G401.6 (cell line): ENCODE measurements around the gene CADM1.

Experiments
- FAIRE-seq: peaks from 2 replicates; lab custom pipeline; 2012; peaks lifted over from hg19 to GRCh38; lab: Jason Lieb, UNC

Gene CADM1

DNA sequence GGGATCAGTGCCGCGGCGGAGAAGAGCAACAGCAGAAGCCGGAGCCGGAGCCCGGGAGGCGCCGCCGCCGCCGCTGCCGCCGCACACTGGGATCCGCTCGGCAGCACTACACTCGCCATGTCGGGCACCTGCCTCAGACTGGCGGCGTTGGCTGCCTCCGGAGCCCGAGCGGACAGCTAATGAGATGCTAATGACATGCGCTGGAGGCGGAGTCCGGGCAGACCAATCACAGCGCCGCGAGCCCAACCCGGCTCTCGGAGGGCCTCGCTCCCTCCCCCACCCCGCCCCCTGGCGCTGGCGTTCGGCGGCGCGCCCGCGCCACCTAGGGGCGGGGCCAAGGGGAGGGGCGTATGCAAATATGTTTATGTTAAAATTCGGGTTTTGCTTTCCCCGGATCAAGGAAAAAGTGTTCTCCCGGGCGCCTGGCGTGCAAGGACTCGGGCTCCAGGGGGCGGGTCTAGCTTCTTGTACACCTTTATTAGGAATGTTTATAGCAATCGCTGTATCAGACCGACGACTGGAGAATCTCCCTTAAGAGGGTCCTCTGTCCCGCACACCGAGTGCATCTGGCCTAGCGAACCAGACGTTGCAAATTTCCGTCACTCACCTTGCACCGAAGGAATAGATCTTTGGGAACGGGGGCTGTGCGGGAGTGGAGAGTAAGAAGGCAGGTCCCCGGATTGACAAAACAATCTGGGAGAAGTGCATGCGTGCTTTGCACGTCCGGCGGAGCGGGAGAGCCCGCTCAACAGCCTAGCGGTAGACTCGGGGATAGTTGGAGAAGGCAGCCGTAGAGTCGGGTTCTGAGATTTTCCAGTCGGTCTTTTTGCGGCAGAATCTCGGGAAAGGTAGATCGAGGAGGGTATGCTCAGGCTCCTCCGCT lies at the start of gene CADM1:
TSS of gene CADM1 (minus strand) at position 140 of the 883 bp plus-strand sequence.
- no peak for FAIRE-seq

- no peak for FAIRE-seq
These were observed 48.7 kb upstream of the CADM1 start for GRCh38 chr11:115552773-115553438.

DNA sequence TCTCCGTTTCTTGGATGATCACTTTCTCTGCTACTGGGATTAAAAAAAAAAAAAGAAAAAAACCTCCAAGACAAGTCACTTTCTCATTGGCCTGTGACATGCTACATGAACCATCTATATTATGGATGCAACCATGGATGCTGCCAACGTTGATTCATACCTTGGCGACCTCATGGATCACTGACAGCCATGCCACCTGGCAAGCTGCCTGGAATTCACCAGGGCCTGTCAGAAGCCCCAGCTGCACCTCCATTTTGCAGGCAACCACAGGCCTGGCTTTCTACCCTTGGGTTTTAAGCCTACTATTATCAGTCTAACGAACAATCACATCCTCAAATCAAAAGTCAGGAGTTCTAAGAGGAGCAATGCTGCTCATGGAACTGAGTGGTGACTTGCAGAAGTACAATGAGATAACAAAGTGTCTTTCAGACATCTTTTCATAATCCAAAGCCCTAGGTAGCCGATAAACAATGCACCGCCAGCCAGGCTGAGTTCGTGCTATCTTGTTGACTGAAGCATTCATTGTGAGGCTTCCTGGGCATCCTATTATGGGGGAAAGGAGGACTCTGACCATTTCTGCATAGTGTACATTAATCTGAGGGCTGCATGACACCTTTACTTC lies 48.0 kb upstream of the CADM1 start:
- no peak for FAIRE-seq

DNA sequence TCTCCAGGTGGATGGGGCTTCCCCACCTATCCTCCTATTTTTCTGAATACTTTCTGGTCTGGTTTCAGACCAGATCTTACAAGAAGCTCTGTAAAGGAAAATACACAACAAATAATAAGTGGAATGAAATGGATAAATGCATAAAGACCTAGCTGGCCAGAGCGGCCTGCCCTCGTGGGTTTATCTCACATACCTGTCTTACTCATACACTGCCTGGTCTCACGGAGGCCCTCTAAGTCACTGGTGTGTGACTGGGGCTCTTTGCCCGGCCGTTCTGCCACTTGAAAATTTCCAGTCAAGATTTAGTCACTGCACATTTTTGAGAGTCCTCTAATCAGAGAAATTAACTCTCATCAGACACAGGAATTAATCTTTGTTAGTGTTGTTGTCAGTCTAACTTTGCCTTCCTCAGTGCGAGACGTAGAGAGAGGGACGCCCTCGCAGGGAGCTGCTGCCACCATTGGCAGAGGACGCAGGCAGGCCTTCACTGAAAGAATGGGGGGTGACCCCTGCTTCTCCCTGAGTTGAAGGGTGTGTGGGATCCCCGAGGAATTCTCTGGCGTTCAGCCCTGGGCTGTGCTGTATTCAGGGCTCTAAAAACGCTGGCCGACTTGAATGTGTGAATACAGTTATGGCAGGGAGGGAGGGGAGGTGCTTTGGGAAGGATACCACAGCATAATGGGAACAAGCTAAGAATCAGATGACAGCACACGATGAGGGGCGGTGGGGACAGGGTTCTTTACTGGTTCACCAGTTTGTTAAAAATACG lies 46.3 kb upstream of the CADM1 start:
- FAIRE-seq = no peak

DNA sequence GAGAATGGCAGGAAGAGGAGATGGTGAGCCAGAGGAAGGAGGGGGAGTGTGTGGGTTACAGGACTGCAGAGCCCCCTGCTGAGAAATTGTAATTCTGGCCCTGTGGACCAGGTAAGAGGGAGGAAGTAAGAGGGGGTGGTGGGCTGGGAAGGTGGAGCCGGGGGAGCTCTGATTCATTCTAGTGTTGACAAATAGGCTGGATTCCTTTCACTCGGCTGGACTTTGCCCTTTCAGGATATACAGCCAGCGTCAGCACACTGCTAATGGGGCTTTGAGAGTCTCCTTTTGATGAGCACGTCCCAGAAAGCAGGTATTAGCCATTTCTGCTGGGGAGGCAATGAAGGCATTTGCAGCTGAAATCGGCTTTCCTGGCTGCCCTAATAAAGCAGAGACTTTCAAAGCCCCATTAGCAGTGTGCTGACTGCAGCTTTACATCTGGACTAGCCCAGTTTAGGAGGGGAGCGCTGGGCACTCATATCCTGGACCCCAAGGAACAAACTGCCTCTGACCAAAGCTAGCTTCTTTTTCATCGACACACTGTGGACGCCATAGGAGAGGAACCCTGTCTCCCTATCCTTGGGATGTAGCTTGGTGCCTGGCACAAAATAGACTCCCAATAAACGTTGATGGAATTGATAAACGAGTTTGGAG lies 44.8 kb upstream of the CADM1 start:
- FAIRE-seq = no peak

DNA sequence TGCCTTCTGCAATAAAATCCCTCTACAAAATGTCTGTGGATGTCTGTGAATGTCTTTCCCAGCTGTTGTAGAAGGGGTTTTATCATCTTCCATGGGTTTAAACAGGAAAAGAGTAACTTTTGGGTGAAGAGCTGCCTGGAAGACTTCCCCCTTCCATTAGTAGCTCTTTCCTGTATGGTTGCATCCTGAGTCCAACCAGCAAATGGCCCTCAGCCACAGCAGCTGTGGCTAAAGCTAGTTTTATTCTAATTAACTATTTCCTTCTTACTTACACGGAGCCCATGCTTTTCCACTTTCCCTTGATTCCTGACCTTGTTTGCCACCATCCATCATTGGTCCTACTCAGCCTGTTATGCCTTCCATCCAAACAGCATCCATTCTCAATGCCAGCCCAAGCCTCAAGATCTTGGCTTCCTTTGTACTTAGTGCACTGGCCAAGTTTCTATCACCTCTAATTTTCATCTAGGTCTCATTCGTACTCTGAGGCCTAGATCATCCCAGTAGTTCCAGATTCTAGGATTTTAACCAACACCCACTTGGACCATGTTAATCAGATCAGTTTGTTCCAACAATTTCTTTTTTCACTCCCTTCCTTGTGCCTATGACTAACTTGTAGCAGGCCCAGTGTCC lies 41.5 kb upstream of the CADM1 start:
- no peak for FAIRE-seq

DNA sequence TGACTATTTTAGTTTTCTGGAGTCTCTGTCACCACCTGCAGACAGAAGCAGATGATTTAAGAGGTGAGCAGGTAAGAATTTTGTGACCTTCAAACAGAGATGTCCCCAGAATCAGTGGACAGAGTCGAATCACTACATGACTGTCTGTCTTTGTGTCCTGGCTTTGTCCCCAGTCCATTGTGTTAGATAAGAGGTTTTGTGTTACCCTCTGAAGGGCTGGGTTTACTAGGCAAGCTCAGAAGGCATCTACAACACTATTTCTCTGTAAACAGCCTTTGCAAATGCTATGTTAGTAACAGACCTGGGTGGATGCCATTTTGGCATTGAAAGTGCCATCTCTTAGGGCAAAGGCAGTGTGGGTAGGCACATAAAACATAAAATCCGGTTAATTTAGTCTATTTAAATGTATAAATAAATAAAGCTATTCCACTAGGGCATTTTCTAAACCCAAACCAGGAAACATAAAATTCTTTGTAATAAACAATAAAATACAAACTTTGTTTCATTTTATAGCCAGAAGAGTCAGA lies 40.3 kb upstream of the CADM1 start:
- FAIRE-seq = no peak

- no peak for FAIRE-seq
These were observed 37.3 kb upstream of the CADM1 start for GRCh38 chr11:115541518-115541917.

- no peak for FAIRE-seq
These were observed 35.6 kb upstream of the CADM1 start for GRCh38 chr11:115539844-115540243.

DNA sequence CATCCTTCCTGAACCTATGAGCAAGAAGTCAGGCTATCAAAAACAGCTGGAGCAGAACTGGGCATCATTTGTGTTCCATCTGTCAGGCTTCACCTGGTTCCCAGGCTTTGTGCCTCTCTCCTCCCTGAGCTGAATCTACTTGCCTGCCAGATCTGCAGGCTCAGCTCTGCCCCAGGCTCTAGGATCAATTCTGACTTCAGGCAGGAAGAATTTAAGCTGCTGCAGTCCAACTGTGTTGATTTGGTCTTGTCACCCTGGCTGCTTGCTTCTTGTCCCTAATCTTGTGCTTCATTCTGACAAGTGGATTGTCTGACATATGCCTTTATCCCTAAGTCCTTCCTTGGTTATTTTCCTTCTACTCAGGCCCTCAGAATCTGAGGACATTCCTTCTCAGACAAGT lies 31.6 kb upstream of the CADM1 start:
- FAIRE-seq = no peak

- FAIRE-seq = no peak
These were observed 26.5 kb upstream of the CADM1 start for GRCh38 chr11:115530752-115531151.

DNA sequence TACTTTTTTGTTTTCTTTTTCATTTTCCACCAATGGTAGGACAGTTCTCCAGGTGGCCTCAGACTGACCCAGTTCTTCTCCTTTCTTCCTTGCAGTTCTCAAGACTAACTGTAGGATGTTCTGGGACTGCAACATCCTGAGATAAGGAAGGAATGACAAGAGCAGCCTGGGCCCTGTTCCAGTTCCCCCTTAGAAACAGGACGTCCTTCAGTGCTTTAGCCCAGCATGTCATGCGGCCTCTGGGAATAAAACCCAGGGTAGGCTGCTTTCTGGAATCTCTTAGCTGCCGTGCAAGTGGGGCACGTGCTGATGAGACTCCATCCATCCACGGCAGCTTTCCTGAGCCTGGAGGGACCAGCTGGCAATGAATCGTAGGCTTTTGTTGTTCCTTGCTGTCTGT lies 24.0 kb upstream of the CADM1 start:
- no peak for FAIRE-seq

DNA sequence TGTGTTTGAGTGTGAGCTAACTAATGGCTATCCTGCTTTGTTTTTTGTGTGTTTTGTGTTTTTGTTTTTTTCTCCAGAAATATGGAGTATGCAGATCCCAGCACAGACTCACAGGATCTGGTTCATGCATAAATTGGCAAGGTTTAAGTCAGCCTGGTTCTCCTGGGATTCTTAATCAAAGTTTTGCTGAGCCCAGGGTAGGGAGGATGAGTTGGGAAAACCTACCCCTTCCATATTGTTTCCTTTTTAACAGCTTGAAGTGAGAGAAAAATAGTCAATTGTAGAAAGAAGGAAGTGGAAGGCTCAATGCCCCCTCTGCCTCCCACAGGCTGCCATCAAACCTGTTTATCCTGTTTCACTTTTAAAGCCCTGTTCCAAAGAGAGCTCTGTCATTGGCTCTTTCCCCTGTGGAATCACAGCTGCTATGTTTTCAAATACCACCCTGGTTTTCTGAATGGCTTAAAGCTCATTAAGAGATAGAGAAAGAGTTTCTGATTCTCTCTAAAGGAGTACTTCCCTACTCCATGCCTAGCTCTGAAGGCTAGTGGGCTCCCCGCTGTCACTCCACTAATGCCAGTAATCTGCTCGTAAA lies 23.4 kb upstream of the CADM1 start:
- no peak for FAIRE-seq

- no peak for FAIRE-seq
These were observed 21.4 kb upstream of the CADM1 start for GRCh38 chr11:115525531-115526006.

GRCh38 chr11:115524572-115524971 lies 20.4 kb upstream of the CADM1 start:
- FAIRE-seq = no peak

GRCh38 chr11:115523727-115524399 lies 19.6 kb upstream of the CADM1 start:
- no peak for FAIRE-seq

DNA sequence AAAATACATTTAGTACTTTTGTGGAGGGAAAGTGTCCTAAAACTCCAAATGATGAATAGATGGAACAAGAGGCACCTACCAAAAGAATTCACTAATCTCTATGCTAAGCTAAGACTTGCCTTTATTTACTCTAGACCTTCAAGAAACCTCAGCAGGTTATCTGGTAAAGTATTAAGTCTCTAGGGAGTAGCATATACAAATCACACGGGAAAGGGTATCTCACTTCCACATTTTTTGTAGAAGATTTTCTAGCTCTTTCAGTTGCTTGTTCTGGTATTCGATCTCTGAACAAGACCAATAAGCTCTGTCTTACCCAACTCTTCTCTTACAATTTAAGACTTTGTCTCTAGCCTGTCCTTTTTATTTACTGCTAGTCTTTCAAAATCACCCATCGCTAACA lies 18.1 kb upstream of the CADM1 start:
- no peak for FAIRE-seq

- no peak for FAIRE-seq
These were observed 17.6 kb upstream of the CADM1 start for GRCh38 chr11:115521825-115522224.

DNA sequence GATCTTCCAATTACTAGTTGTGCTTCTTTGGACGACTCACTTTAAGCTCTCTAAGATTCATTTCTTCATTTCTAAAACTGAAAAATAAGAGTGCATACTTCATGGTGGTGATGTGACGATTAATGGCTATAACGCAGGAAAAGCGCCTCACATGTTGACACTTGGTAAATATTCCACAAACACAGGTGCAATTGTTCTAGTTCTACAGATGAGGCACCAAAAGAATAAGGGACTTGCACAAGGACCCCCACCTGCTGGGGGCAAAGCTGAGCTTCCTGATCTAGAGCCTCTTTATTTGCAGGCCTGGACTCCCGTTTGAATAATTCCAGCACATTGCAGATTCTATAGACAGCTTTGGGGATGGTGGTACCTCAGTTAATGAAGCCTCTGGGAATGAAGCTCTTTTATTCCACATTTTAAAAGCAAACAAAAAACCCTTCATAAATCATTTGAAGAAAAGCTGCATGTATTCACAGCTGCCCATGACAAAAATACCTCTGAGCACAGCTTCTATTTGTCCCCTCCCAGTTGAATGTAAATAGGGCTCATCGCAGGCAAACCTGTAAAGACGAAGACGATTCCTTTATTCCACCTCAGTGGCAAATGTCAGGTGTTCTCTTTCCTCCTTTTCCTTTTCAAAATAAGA lies 14.9 kb upstream of the CADM1 start:
- no peak for FAIRE-seq
